Glutamatergic neuron (in vitro differentiated cells): Measurements from ENCODE around the gene C4orf50. TPM values are rescaled to one million over a fixed set of nuclear protein-coding genes. Genes with fewer than 3 reads are reported as not detected.

Experiments
- DNase-seq: peaks from one replicate; pipeline ENCODE4 v3.0.0; 2022
- H3K27ac Mint-ChIP-seq: one replicate; pipeline ENCODE4 v1.8.0; 2020; ENCODE audit warnings: mild to moderate bottlenecking, mixed read lengths, inconsistent platforms; ENCODE audit not compliant: unreplicated experiment
- H3K27me3 Mint-ChIP-seq: one replicate; pipeline ENCODE4 v1.8.0; 2020; ENCODE audit warnings: mild to moderate bottlenecking, moderate library complexity, mixed read lengths, inconsistent platforms; ENCODE audit not compliant: unreplicated experiment
- H3K36me3 Mint-ChIP-seq: one replicate; pipeline ENCODE4 v1.8.0; 2020; ENCODE audit warnings: mild to moderate bottlenecking, mixed read lengths, inconsistent platforms; ENCODE audit not compliant: unreplicated experiment
- H3K4me1 Mint-ChIP-seq: one replicate; pipeline ENCODE4 v1.8.0; 2020; ENCODE audit warnings: mild to moderate bottlenecking, low read depth, mixed read lengths, inconsistent platforms; ENCODE audit not compliant: unreplicated experiment
- H3K4me3 Mint-ChIP-seq: one replicate; pipeline ENCODE4 v1.8.0; 2020; ENCODE audit warnings: mild to moderate bottlenecking, mixed read lengths, inconsistent platforms; ENCODE audit not compliant: unreplicated experiment
- H3K9me3 Mint-ChIP-seq: one replicate; pipeline ENCODE4 v1.8.0; 2020; ENCODE audit warnings: mild to moderate bottlenecking, moderate library complexity, mixed read lengths, inconsistent platforms; ENCODE audit not compliant: unreplicated experiment
- microRNA-seq: library from miRNA; unstranded; fragments of <30 nt; microRNA quantifications from one replicate; pipeline ENCODE4, GENCODE V29; 2020; ENCODE audit not compliant: unreplicated experiment
- total RNA-seq: library from RNA; stranded (reverse); fragmentation: NEBNext Ultra II Directional; extraction: Animal tissue kit (Norgen Biotek cat#: 25700); gene quantifications from one replicate; pipeline ENCODE4 v1.2.1, GENCODE V29; 2021; ENCODE audit not compliant: unreplicated experiment
- TF ChIP-seq, protein P1 (sequence below): fragments of 200-600 bp; sonication (generic); IDR thresholded peaks from one replicate; pipeline ENCODE4 v1.5.0; 2021; ENCODE audit not compliant: partially characterized antibody, unreplicated experiment

C4orf50 gene
- total RNA-seq, 1 donor from 2014 or later: 0.56 TPM

DNA sequence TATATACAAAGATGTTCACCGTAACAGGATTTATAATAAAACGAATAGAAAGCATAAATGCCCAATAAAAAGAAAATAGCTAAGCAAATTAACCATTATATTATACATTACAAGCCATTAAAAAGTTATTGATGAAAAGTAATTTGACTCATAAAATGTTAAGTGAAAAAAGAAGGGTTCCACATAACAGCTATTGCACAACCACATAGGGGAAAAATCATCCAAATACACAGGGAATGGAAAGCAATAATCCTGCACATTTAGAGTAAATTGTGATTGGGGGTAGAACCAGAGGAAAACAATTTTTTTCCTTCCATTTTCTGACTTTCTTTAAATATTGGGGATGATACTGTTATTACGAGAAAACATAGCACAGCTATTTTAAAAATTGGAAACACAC lies 163.3 kb downstream of the C4orf50 start:
- Mint-ChIP-seq H3K27me3 (peaks cover 13% of the 10 kb centered on the region), H3K27ac (no peak overlapping the region), H3K4me1 (peaks cover 16% of the 10 kb centered on the region), H3K4me3 (no peak overlapping the region), H3K36me3 (no peaks in the 10 kb centered on the region), H3K9me3 (peaks cover 5% of the 10 kb centered on the region)
- no peak for DNase-seq
- TF ChIP-seq, protein P1, sequence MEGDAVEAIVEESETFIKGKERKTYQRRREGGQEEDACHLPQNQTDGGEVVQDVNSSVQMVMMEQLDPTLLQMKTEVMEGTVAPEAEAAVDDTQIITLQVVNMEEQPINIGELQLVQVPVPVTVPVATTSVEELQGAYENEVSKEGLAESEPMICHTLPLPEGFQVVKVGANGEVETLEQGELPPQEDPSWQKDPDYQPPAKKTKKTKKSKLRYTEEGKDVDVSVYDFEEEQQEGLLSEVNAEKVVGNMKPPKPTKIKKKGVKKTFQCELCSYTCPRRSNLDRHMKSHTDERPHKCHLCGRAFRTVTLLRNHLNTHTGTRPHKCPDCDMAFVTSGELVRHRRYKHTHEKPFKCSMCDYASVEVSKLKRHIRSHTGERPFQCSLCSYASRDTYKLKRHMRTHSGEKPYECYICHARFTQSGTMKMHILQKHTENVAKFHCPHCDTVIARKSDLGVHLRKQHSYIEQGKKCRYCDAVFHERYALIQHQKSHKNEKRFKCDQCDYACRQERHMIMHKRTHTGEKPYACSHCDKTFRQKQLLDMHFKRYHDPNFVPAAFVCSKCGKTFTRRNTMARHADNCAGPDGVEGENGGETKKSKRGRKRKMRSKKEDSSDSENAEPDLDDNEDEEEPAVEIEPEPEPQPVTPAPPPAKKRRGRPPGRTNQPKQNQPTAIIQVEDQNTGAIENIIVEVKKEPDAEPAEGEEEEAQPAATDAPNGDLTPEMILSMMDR: no peak

DNA sequence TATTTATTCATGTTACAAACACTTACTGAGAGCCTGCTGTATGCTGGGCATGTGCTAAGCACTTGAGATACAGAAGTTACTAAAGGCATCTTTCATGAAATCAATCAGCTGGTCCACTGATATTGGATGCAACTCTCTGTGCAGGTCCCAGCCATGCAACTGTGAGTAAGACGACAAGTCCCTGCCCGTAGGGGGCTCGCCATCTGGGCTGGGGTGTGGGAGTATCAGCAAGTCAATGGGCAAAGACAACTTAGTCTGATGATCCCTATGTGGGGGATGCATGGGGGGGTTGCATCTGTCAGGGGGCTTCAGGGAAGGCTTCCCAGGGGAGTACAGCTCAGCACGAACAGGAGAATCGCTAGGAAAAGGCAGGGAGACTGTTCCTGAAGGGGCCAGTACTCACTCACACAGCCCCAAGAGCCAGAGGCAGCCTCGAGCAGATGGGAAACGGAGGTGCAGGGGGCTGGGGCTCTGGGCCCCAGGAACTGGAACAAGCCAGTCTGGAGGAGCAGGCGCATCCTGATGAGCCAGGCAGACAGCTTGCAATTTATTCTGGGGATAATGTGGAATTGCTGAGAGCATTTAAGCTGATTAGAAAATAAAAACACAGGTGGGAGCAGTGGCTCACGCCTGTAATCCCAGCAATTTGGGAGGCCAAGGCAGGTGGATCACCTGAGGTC lies 165.6 kb downstream of the C4orf50 start:
- Mint-ChIP-seq H3K27me3 (peaks cover 19% of the 10 kb centered on the region), H3K36me3 (peaks cover 5% of the 10 kb centered on the region), H3K4me3 (peak overlapping the region; percentile 69), H3K27ac (peak overlapping the region; percentile 80), H3K9me3 (peaks cover 10% of the 10 kb centered on the region), H3K4me1 (peaks cover 16% of the 10 kb centered on the region)
- no peak for DNase-seq
- TF ChIP-seq, protein P1: no peak

DNA sequence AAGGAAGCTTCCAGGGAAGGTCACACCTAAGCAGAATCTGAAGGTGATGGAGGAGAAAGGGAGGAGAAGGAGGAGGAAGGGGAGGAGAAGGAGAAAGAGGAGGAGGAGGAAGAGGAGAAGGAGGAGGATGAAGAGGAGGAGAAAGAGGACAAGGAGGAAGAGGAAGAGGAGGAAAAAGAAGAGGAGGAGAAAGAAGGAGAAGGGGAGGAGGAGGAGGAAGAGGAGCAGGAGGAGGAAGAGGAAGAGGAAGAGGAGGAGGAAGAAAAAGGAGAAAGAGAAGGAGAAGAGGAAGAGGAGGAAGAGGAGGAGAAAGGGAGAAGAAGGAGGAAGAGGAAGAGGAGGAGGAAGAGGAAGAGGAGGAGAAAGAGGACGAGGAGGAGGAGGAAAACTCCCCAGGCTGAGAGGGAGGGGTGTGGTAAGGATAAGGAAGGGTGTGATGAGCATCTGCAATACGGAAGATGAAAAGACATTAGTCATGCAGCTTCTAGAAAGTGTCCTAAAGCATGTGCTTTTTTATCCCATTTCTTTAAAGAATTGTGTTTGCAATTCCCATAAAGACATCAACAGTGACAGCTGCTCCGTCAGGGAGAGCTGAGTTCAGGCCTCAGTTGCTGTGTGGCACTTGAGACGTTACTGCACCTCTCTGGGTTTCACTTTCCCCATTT lies 166.5 kb downstream of the C4orf50 start:
- Mint-ChIP-seq H3K36me3 (peaks cover 5% of the 10 kb centered on the region), H3K9me3 (peaks cover 10% of the 10 kb centered on the region), H3K27ac (peak overlapping the region; percentile 33), H3K27me3 (peaks cover 19% of the 10 kb centered on the region), H3K4me3 (no peak overlapping the region), H3K4me1 (peaks cover 16% of the 10 kb centered on the region)
- no peak for DNase-seq
- TF ChIP-seq, protein P1: no peak

Small RNA genes within 50 kb of the gene (microRNA-seq; reads per million reads assigned to microRNA genes)
- not detected for gene MIR378D1

Other genes starting within 250 kb of the C4orf50 start
- gene CRMP1, start 125.3 kb downstream of the C4orf50 start, total RNA-seq: 947 TPM
- gene JAKMIP1, start 182.1 kb upstream of the C4orf50 start, total RNA-seq: 2.4 TPM